ENCODE data around the gene MOB3B.
"Not testable (repeated sequence)": the region's sequence is repeated elsewhere in the genome, so short reads cannot be mapped to it uniquely, and the experiment has no call there.

The MOB3B gene

GRCh38 chr9:27475057-27475595 is 54.5 kb downstream of the MOB3B start:
- no peak for DNase-seq (ENCODE audit: low read depth)

- DNase-seq (ENCODE audit: low read depth): no peak
These were observed 55.3 kb downstream of the MOB3B start for GRCh38 chr9:27474305-27474704.

DNA sequence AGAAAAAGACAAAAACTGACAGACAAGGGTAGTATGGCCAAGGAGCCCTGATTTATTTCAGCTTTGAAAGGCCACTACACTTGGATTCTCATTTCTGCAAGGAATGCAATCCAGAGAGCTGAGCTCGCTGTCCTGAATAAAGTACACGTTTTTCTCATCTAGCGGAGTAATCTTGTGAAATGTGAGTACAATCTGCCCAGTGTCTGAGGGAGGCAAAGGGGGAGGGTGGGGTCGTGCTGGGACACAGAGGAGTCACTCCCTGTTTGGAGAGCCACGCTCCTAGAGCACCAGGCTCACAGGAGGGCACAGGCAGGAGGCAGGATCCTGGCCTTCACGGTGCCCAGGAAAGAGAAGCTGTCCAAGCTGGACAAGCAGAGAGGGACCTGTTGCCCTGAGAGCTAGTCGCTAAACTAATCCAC is 56.5 kb downstream of the MOB3B start:
- DNase-seq (ENCODE audit: low read depth): no peak

GRCh38 chr9:27472195-27472594 is 57.4 kb downstream of the MOB3B start:
- no peak for DNase-seq (ENCODE audit: low read depth)

GRCh38 chr9:27471789-27472188 is 57.8 kb downstream of the MOB3B start:
- no peak for DNase-seq (ENCODE audit: low read depth)

GRCh38 chr9:27471366-27471765 is 58.2 kb downstream of the MOB3B start:
- DNase-seq (ENCODE audit: low read depth): no peak

DNA sequence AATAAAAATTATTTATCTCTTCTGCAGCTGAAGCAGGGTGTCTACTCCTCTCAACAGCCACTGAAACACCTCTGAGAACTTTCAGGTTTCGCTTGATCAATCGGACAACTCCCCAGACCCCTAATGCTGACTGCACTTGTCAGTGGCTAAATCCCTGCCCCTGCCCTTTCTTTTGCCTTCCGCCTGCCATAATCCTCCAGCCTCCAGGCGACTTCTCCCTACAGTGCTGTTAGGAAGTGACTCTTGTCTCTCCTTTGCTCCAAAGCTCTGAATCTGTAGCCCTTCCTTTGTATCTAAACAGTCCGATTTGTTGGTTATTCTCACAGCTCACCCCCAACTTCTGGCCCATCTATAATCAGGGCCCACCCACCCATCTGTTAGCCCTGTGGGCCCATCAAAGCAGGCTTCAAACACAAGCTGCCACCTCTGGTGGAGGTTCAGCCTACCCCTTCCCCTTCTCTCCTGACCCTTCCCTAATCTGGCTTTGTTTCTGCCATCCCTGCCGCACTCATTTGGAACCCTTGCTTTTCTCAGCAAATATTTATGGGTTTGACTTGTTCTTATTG is 59.2 kb downstream of the MOB3B start:
- no peak for DNase-seq (ENCODE audit: low read depth)

GRCh38 chr9:27469550-27469949 is 60.1 kb downstream of the MOB3B start:
- DNase-seq (ENCODE audit: low read depth): no peak

- no peak for DNase-seq (ENCODE audit: low read depth)
These were observed 61.0 kb downstream of the MOB3B start for GRCh38 chr9:27468462-27469110.

GRCh38 chr9:27468000-27468399 is 61.6 kb downstream of the MOB3B start:
- DNase-seq (ENCODE audit: low read depth): no peak

- no peak for DNase-seq (ENCODE audit: low read depth)
These were observed 62.1 kb downstream of the MOB3B start for GRCh38 chr9:27467486-27467885.

DNA sequence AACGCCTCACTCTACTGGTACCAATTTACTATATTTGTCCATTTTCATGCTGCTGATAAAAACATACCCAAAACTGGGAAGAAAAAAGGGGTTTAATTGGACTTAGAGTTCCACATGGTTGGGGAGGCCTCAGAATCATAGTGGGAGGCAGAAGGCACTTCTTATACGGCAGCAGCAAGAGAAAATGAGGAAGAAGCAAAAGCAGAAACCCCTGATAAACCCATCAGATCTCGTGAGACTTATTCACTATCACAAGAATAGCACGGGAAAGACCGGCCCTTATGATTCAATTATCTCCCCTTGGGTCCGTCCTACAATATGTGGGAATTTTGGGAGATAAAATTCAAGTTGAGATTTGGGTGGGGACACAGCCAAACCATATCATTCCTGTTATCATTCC is 63.1 kb downstream of the MOB3B start:
- not testable (repeated sequence) for DNase-seq (ENCODE audit: low read depth)

- DNase-seq (ENCODE audit: low read depth): not testable (repeated sequence)
These were observed 64.7 kb downstream of the MOB3B start for GRCh38 chr9:27464950-27465349.

DNA sequence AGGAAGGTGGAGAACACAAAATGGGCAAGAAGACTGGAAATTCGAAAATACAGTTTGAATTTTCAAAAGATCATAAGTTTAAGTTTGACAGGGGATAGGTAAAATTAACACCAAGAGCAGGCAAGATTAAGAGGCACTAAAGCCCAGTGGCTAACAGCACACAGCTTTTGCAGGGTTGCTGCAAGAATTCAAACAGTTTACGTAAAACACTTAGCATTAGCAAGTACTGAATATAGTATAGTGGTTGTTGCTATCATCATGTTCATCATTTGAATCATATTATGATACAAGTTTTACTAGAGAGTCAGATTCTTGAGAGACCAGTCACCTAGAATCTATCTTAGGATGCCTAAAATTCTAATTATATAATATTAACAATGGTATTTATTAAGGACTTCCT is 66.8 kb downstream of the MOB3B start:
- DNase-seq (ENCODE audit: low read depth): no peak

GRCh38 chr9:27462434-27462833 is 67.2 kb downstream of the MOB3B start:
- no peak for DNase-seq (ENCODE audit: low read depth)

GRCh38 chr9:27460226-27461023 is 69.2 kb downstream of the MOB3B start:
- no peak for DNase-seq (ENCODE audit: low read depth)

DNA sequence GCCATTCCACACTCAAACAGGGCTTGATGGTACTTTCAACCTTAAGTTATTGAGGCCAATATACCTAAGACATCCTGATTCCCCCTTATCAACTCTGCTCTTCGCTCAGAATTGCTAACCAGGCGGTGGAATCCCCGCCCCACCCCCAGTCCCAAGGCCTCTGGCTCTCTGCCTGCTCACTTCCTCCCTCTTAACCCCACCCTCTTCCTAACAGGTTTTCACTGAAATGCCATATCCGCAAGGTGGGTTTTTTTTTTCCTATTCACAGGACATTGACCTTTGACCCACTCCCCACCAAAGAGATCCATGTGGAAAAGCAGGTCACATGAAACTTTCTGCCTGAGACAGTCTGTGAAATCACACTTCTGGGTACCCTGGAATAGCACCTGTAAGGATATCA is 72.2 kb downstream of the MOB3B start:
- no peak for DNase-seq (ENCODE audit: low read depth)

- no peak for DNase-seq (ENCODE audit: low read depth)
These were observed 75.6 kb downstream of the MOB3B start for GRCh38 chr9:27453860-27454553.

- no peak for DNase-seq (ENCODE audit: low read depth)
These were observed 78.3 kb downstream of the MOB3B start for GRCh38 chr9:27451207-27451797.

DNA sequence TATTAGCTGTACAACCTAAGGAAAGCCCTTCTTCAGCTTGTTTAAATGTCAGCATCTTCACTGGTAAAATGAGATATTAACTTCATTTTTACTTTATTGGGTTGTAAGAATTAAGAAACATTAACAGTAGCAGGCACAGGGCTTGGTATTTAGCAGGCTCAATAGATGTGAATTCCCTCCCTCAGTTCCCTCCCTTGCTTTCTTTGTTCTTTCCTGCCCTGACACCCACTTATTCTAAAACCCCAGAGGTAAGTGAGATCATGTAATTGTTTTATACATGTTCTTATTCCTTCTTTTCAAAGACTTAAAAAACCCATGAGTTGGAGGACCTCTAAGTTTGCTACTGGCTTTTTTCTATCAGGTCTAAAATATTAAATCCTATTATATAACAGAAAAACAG is 78.9 kb downstream of the MOB3B start:
- no peak for DNase-seq (ENCODE audit: low read depth)

DNA sequence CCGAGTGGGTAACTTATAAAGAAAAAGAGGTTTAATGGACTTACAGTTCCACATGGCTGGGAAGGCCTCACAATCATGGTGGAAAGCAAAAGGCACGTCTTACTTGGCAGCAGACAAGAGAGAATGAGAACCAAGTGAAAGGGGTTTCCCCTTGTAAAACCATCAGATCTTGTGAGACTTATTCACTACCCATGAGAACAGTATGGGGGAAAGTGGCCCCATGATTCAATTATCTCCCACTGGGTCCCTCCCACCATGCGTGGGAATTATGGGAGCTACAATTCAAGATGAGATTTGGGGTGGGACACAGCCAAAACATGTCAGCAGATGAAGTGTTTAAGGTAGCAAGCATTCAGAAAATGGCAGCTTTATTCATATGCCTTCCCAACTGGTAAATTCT is 81.3 kb downstream of the MOB3B start:
- DNase-seq (ENCODE audit: low read depth): not testable (repeated sequence)

All from activated T-cell treated with anti-CD3 and anti-CD28 coated beads for 1 hour (primary cell).